Lower lobe of right lung (tissue), 2 donors: ENCODE measurements around the gene SLC12A3. TPM values are rescaled to one million over a fixed set of nuclear protein-coding genes. Genes with fewer than 3 reads are reported as not detected.

Source experiments
- ATAC-seq, 2 donors: fragments of 200-7000 bp; cut with Tn5 transposase; one replicate each; pipeline ENCODE4 v1.9.1; 2020 to 2022; ENCODE audit warnings: mild to moderate bottlenecking in 2 of 2, moderate library complexity in 2 of 2
- DNase-seq: peaks from one replicate; pipeline ENCODE4 v3.0.0-alpha.2; 2020
- H3K27ac ChIP-seq: fragments of 200-600 bp; one replicate; pipeline ENCODE4 v1.8.0; 2022
- H3K27me3 ChIP-seq: fragments of 200-600 bp; one replicate; pipeline ENCODE4 v1.8.0; 2022; ENCODE audit warnings: low read depth
- H3K36me3 ChIP-seq: fragments of 200-600 bp; one replicate; pipeline ENCODE4 v1.8.0; 2022; ENCODE audit warnings: mild to moderate bottlenecking
- H3K4me1 ChIP-seq: fragments of 200-600 bp; one replicate; pipeline ENCODE4 v1.8.0; 2022
- H3K4me3 ChIP-seq: fragments of 200-600 bp; one replicate; pipeline ENCODE4 v1.8.0; 2022; ENCODE audit warnings: mild to moderate bottlenecking
- H3K9me3 ChIP-seq: fragments of 200-600 bp; one replicate; pipeline ENCODE4 v1.8.0; 2022
- CTCF ChIP-seq: fragments of 200-600 bp; IDR thresholded peaks from one replicate; pipeline ENCODE4 v1.8.0; 2022; ENCODE audit warnings: antibody characterized with exemption, mild to moderate bottlenecking
- intact Hi-C: fragments of 100-400 bp; cut with DNase I; formaldehyde crosslinking; loops from one replicate; pipeline ENCODE4 v1.11.0; 2022
- total RNA-seq: library from RNA; stranded (reverse); fragmentation: NEBNext Ultra II Directional; extraction: Animal tissue kit (Norgen Biotek cat#: 25700); gene quantifications from one replicate; pipeline ENCODE4 v1.2.1, GENCODE V29; 2021
- donor health status: DM: no; HTN: yes; CAD: no; lungs with severe emphysema.

The SLC12A3 gene
- total RNA-seq, 1 donor from 2014 or later = not detected

GRCh38 chr16:56886826-56887225 is 21.8 kb downstream of the SLC12A3 start:
- Histone ChIP-seq H3K36me3 (no peaks in the 10 kb centered on the region), H3K27ac (no peak overlapping the region), H3K4me1 (no peaks in the 10 kb centered on the region), H3K27me3 (no peaks in the 10 kb centered on the region), H3K9me3 (no peaks in the 10 kb centered on the region), H3K4me3 (no peak overlapping the region)
- DNase-seq = no peak
- ATAC-seq = no peak
- intact Hi-C loops = no loop called here
- no peak for TF ChIP-seq CTCF

- Histone ChIP-seq H3K9me3 (no peaks in the 10 kb centered on the region), H3K4me3 (no peak overlapping the region), H3K4me1 (no peaks in the 10 kb centered on the region), H3K36me3 (no peaks in the 10 kb centered on the region), H3K27me3 (no peaks in the 10 kb centered on the region), H3K27ac (no peak overlapping the region)
- intact Hi-C loops = no loop called here
- ATAC-seq (peak in 1 of 2 donors; percentile 33), DNase-seq (no peak)
- TF ChIP-seq CTCF = no peak
Observed at GRCh38 chr16:56888806-56889205, 23.8 kb downstream of the SLC12A3 start.

- Histone ChIP-seq H3K9me3 (no peaks in the 10 kb centered on the region), H3K4me1 (no peaks in the 10 kb centered on the region), H3K4me3 (no peak overlapping the region), H3K27me3 (no peaks in the 10 kb centered on the region), H3K27ac (no peak overlapping the region), H3K36me3 (no peaks in the 10 kb centered on the region)
- ATAC-seq = no peak
- no peak for DNase-seq
- TF ChIP-seq CTCF = no peak
- intact Hi-C loops = no loop called here
Observed at GRCh38 chr16:56889206-56889605, 24.2 kb downstream of the SLC12A3 start.

- intact Hi-C loops = no loop called here
- no peaks in the 10 kb centered on the region for H3K27me3 ChIP-seq
- ATAC-seq (no peak), DNase-seq (no peak)
- no peak overlapping the region for H3K27ac ChIP-seq
- no peaks in the 10 kb centered on the region for H3K36me3 ChIP-seq
- no peak overlapping the region for H3K4me3 ChIP-seq
- no peaks in the 10 kb centered on the region for H3K9me3 ChIP-seq
- H3K4me1 ChIP-seq = no peaks in the 10 kb centered on the region
- no peak for TF ChIP-seq CTCF
Observed at GRCh38 chr16:56891685-56892084, 26.7 kb downstream of the SLC12A3 start.

GRCh38 chr16:56892705-56893104 is 27.7 kb downstream of the SLC12A3 start:
- no peaks in the 10 kb centered on the region for H3K9me3 ChIP-seq
- no peak for TF ChIP-seq CTCF
- H3K36me3 ChIP-seq = no peaks in the 10 kb centered on the region
- intact Hi-C loops = no loop called here
- ATAC-seq (no peak), DNase-seq (no peak)
- no peak overlapping the region for H3K27ac ChIP-seq
- H3K27me3 ChIP-seq = no peaks in the 10 kb centered on the region
- no peak overlapping the region for H3K4me3 ChIP-seq
- no peaks in the 10 kb centered on the region for H3K4me1 ChIP-seq
